HG02870 (cell line): ENCODE measurements around the gene BCO1.

ENCODE experiments used
- ATAC-seq: cut with Tn5 transposase; IDR thresholded peaks from one replicate; pipeline ENCODE4 v1.9.1; 2021; ENCODE audit warnings: mild to moderate bottlenecking, moderate library complexity; ENCODE audit not compliant: unreplicated experiment

The BCO1 gene

GRCh38 chr16:81231014-81231413 lies 7.5 kb upstream of the BCO1 start:
- no peak for ATAC-seq

- ATAC-seq = no peak
These were observed 5.6 kb upstream of the BCO1 start for GRCh38 chr16:81232740-81233367.

GRCh38 chr16:81237282-81237681 lies 1.2 kb upstream of the BCO1 start:
- ATAC-seq = no peak

DNA sequence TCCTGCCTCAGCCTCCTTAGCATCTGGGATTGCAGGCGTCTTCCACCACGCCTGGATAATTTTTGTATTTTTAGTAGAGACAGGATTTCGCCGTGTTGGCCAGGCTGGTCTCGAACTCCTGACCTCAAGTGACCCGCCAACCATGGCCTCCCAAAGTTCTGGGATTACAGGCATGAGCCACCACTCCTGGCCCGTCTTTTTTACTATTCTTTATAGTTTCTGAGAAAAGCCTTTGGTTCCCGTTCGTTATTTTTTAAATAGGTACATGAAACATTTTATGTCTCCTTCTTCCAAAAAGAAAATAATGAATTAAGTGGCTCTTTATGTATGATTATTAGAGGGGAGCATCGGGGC lies 570 bp upstream of the BCO1 start:
- ATAC-seq = no peak

GRCh38 chr16:81239367-81240121 lies 1.1 kb downstream of the BCO1 start:
- ATAC-seq = no peak

- ATAC-seq = no peak
These were observed 3.2 kb downstream of the BCO1 start for GRCh38 chr16:81241706-81242105.

DNA sequence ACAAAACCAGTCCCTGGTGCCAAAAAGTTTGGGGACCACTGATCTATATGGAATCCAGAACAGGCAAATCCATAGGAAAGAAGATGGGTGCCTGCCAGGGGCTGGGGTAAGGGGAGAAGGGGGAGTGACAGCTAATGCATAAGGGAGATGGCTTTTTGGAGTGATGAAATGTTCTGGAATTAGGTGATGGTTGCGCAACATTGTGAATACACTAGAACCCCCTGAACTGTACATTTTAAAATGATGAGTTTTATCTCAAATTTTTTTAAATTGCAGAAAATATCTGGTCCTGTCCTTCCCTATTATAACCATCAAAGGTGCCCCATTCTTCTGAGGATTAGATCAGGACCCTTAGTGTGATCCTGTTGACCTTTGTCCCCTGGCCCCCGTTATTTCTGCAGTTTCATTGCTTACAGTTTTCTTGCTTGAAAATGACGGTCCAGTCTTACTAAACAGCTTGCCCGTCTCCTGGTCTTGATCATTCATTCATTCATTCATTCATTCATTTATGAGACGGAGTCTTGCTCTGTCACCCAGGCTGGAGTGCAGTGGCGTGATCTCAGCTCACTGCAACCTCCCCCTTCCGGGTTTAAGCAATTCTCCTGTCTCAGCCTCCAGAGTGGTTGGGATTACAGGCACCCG lies 4.6 kb downstream of the BCO1 start:
- no peak for ATAC-seq

DNA sequence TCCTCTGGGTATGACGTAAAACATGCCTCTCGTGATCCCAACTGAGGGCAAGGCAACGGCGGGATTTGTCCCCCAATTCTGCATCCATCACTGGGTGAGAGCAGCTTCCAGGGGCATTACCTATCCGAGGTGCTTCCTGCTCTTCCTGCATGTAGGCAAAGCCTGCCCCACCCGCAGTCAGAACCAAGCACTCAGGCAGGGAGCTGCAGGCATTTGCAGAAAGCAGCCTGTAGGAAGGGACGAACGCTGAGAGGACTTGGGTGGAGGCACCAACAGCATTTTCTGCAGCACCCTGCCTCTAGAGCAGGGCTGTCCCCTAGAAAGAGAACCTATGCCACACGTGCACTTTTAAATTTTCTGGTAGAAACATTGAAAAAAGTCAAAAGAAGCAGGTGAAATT lies 5.5 kb downstream of the BCO1 start:
- no peak for ATAC-seq

GRCh38 chr16:81251871-81252270 lies 13.4 kb downstream of the BCO1 start:
- ATAC-seq = no peak

GRCh38 chr16:81253141-81253540 lies 14.7 kb downstream of the BCO1 start:
- no peak for ATAC-seq

DNA sequence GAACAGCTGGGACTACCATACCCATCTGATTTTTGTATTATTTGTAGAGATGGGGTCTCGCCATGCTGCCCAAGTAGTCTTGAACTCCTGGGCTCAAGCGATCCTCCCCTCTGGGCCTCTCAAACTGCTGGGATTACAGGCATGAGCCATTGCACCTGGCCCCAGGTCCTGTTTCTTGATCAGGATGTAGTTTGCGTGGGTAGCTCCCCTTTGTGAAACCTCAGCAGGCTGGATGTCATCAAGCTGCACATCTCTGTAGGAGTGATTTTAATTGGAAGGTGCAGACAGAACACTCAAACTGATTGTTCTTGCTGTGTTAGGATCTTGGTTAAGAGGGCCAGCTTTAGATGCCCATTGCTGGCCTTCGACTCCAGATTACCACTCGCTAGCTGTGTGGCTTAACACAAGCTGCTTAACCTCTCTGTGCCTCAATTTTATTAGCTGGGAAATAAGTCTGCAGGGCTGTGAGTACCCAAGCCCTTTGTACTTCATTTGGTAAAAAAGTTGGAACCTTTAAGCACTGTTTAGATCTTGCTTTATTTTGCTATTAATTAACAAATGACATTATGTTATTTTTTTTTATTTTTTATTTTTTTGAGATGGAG lies 16.5 kb downstream of the BCO1 start:
- no peak for ATAC-seq

GRCh38 chr16:81259916-81260315 lies 21.4 kb downstream of the BCO1 start:
- ATAC-seq = no peak

GRCh38 chr16:81261049-81261648 lies 22.7 kb downstream of the BCO1 start:
- no peak for ATAC-seq

- ATAC-seq = no peak
These were observed 25.2 kb downstream of the BCO1 start for GRCh38 chr16:81263470-81264220.

DNA sequence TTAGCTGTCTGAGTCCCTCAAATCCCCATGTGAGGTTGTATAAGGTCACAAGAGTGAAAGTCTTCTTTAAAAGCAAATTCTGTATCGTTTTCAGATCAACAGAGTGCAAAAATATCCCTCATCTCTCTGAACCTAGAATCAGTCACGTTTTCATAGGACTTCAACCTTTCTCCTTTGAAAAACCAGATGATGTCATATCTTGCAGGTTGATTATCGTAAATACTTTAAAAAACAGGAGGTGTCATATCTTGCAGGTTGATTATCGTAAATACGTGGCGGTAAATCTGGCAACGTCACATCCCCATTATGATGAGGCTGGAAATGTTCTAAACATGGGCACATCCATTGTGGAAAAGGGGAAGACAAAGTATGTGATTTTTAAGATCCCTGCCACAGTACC lies 25.9 kb downstream of the BCO1 start:
- no peak for ATAC-seq

GRCh38 chr16:81265052-81265451 lies 26.6 kb downstream of the BCO1 start:
- ATAC-seq = no peak

DNA sequence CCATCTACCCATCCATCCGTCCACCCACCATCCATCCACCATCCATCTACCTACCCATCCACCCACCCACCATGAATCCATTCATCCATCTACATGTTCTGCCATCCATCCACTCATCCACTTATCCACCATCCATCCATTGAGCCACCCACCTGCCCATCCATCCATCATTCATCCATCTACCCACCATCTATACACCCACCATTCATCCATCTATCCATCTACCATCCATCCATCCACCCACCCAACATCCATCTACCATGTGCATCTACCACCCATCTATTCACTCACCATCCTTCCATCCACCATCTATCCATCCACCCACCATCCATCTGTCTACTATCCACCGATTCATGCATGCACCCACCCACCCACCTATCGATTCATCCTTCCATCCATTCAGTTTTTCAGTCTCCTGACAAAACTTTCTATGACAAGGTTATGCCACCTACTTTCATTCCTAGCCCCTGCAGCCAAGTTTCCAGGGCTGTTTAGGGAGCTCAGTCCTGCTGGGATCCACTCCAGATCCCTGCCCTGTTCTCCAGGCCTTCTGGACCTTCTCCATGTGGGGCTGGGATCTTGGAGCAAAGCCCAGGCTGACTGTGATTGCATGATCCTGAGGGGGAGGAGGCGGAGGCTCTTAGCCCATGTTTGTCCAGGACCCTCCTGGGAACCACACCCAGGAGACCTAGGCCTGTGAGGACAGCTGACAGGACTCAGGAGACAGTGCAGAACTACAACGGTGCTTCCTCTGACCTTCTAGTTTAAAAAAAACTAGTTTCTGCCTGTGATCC lies 27.4 kb downstream of the BCO1 start:
- no peak for ATAC-seq

GRCh38 chr16:81266680-81267095 lies 28.2 kb downstream of the BCO1 start:
- ATAC-seq = no peak

DNA sequence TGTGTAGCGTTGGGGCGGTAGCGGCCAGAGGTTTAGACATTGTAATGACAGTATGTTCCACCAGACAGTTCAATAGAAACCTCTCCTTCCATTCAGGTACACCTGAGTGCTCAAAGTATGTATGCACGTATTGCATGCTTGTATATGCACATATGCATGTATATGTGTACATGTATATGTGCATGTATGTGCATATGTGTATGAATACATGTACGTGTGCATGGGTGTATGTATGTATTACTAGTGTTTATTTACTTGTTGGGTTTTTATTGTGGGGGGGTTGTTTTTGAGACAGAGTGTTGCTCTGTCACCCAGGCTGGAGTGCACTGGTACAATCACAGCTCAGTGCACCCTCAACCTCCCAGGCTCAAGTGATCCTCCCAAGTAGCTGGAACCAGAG lies 30.0 kb downstream of the BCO1 start:
- no peak for ATAC-seq
